Stimulated activated CD8-positive, alpha-beta memory T cell treated with anti-CD3 and anti-CD28 coated beads, Interleukin-2, amount 100 ng/mL, for 48 hours (primary cell): Measurements from ENCODE around the gene LYSMD4.
A peak's percentile ranks its signal among the peaks of the same experiment; 100 is the strongest.
"Not testable (repeated sequence)": the region's sequence is repeated elsewhere in the genome, so short reads cannot be mapped to it uniquely, and the experiment has no call there.

Experiments
- DNase-seq, 2 donors: peaks; one replicate each; pipeline ENCODE4 v3.0.0-alpha.2; 2020; ENCODE audit warnings: low read depth in 2 of 2

LYSMD4 gene

DNA sequence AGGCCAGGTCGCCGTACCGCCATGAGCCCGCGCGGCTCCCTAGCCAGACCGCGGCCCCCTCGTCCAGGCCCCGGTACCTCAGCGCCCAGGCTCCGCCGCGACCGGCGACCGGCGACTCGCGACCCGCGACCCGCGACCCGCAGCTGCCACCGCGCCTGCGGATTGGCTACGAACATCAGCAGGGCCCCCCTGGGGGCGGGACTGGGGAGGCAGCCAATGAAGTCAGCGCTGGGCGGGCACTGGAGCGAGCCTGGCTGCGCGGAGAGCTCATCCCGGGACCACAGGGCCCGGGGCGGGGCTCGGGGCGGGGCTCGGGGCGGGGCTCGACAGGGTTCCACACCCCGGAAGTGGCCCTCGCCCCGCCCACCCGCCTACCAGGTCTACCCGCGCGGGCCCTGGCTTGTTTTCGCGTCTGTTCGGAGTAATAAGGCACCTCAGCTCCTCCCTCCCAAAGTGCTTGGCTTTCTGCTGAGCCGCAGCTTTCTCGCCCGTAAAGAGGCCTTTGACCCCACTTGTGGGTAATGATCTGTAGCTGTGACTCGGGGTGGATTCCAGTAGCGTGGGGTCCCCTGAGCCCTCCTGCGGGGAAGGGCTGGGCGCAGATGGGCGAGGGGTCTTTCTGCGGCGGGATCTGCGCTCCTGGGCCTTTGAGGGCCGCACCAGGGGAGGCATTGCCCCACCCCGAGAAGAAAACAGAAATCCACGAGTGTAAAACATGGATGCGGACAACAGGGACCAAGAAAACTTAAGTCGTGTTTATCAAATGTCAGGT, at the start of gene LYSMD4:
LYSMD4 (minus strand) TSS at position 170 of the 772 bp plus-strand sequence. CDS start 1,438 bp downstream, outside the sequence.
- peak; percentile 99 for DNase-seq

DNA sequence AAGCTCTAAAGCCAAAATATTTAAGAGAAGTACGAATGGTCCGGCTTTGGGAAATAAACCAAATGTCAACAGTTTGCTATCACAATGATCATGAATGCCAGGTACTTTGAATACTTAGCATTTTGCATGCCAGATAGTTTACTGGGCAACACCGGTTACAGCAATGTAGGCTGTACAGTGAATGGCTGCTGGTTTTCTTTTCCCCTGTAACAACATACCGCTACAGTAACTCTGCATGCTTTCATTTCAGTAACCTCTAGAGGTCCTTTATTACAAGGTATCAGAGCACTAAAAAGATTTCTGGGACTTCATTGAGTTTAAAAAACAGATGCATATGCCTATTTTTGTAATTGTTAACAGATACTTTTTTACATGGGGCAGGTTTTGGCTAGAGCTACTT, 48.8 kb upstream of the LYSMD4 start:
- not testable (repeated sequence) for DNase-seq

DNA sequence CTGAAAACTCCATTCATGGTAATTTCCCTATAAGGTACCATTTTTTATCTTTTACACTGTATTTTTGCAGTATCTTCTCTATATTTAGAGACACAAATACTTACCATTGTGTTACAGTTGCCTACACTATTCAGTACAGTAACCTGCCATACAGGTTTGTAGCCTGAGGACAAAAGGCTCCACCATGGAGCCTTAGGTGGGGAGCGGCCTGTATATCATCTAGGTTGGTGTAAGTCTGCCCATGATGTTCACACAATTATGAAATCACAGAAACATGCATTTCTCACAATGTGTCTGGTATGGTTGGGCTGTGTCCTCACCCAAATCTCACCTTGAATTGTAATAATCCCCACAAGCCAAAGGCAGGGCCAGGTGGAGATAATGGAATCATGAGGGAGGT, 43.9 kb upstream of the LYSMD4 start:
- no peak for DNase-seq

GRCh38 chr15:99764522-99764921, 31.3 kb upstream of the LYSMD4 start:
- no peak for DNase-seq

DNA sequence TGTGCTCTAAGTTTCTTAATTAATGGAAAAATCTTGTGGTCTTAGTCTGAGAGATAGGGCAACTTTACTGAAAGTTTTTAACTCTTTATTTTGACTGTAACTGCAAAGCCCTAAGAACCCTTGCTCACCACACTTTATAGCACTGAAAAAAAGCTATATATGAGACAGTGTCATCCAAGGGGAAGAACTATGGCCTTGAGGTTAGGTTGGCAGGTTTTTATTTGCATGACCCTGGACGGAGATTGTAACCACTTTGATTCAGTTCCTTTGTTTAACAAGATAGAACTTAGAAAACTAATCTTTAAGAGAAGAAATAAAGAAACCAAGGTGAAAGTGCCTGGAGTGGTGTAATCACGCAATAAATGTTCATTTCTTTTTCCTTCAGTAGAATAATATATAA, 30.6 kb upstream of the LYSMD4 start:
- no peak for DNase-seq

GRCh38 chr15:99762288-99762687, 29.1 kb upstream of the LYSMD4 start:
- no peak for DNase-seq

DNA sequence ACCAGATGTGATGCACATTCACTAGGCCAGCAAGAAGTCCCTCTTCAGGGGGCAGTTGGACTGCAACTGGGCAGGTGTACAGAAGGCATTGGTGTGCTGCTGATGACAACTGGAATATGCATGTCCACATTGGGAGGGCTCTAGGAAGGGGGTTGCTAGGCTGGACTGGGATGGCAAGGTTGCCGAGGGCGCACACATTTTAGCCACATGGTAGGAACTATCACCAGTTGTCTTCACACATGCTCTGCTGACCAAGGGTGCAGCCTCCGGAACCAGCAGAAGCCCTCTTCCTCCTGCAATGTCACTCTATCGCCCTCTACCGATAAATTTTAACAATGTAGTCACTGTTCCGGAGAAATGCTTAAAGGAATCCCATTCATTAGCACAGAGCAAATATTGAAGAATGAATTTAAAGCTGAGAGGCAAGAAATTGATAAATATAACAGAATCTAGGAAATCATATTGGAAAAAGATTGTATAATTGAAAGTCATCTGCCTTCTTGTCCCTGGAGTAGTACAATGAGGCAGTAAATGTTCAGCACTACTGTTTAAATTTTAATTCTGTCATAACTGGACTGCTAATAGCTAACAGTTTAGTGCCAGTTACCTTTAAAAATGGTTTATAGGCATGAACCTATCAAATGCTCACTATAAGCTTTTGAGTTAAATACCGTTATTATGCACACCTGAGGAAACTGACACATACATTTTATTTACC, 22.6 kb upstream of the LYSMD4 start:
- DNase-seq = no peak

DNA sequence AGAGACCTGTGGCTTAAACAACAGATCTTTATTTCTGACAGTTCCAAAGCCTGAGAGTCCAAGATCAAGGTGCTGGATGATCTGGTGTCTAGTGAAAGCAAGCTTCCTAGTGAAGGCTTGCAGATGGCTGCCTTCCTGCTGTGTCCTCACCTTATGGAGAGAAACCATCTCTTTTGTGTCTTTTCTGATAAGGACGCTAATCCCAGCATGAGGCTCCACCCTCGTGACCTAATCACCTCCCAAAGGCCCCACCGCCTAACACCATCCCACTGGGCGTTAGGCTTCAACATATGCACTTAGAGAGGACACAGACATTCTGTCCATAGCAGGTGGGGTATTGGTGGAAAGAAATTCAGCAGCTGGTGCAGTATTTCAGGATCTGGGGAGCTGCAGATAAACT, 19.8 kb upstream of the LYSMD4 start:
- no peak for DNase-seq

DNA sequence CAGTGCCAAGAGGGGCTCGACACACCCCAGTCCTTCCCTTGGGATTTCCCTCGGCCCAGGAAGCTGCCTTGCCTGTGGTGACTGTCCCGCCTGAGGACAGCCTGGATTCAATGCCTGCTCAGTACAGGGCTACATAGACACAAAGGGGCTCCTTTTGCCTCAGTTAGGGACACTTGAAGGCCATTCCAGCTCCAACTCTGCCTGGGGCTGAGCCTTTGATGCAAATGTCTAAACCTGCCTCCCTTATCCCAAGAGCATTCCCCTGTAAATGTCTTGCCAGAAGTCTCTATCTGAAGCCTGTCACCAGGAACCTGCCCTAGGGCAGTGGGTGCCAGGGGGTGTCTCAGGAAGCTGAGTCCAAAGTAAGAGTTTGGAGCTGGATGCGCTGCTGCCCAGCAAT, 19.3 kb upstream of the LYSMD4 start:
- no peak for DNase-seq

DNA sequence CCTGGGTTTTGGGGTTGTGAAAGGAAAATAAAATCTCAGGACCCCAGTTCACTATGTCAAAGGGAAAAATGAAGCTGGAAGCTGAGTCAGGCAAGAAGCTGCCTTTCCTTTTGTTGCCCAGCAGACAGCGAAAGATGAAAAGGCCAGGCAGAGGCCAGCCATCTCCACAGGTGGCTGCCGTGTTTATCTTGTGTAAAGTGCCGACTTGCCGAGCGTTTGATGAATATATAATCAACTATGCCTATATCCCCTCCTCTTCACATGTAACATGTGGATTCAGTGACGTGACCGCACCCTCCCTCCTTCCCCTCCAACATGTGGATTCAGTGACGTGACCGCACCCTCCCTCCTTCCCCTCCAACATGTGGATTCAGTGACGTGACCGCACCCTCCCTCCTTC, 17.1 kb upstream of the LYSMD4 start:
- not testable (repeated sequence) for DNase-seq

GRCh38 chr15:99749386-99749785, 16.1 kb upstream of the LYSMD4 start:
- no peak for DNase-seq

DNA sequence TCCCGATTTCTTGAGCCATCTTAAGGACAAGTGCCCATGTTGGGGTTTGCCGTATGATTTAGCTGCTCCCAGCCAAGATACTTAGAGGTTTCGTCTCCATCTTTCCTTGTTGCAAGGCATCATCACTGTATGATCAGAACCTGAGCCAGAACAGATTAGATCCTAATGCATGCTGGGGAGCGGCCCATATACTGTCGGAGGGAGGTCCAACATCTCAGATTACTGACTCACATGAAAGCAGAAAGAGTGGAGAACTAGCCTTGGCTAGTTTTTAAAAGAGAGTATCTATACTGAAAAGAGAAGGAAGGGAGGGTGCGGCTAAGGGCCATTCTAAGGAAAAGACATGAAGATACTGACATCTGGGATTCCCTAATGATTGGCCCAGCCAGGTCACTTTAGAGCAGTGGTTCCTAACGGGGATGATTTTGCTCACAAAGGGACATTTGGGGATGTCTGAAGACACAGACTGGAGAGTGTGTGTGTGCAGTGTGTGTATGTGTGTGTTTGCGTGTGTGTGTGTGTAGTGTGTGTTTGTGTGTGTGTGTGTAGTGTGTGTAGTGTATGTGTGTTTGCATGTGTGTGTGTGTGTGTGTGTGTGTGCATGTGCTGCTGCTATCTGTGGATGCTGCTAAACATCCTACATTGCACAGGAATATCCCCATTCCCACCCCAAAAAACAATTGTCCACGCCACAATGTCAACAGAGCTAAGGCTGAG, 12.3 kb upstream of the LYSMD4 start:
- no peak for DNase-seq

DNA sequence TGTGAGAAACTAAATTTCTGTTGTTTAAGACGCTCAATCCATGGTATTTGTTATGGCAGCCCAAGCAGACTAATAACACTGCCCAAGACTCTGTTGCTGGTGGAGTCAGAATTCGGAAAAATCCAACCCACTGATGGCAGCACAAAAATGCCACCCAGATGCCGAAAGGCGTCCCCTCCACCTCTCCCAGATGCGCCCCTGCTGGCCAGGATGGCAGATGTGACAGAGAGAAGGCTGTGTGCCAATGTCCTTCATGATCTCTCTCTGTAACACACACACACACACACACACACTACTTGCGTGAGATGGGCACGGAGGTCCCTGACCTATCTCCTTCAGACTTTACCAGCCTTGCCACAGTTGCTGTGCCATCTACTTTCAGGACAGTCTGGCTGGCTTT, 10.9 kb upstream of the LYSMD4 start:
- no peak for DNase-seq

DNA sequence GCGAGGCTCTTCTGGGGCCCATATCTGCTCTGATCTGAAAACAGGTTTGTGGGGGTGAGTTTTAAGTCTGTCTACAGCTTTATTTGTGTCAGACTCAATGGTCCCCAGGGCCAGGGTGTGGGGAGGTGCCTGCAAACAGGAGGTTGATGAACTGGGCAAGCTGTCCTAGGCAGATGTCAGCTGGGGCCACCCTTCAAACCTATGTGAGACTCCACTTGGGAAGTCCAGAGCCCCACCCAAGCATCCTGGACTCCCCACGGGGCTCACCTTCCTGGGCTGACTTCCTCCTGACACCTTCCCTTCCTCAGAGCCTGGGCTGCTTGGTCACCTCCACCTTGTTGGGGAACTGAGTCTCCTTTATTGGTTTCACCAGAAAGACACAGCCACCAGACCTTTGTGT, 8.6 kb upstream of the LYSMD4 start:
- DNase-seq = no peak

DNA sequence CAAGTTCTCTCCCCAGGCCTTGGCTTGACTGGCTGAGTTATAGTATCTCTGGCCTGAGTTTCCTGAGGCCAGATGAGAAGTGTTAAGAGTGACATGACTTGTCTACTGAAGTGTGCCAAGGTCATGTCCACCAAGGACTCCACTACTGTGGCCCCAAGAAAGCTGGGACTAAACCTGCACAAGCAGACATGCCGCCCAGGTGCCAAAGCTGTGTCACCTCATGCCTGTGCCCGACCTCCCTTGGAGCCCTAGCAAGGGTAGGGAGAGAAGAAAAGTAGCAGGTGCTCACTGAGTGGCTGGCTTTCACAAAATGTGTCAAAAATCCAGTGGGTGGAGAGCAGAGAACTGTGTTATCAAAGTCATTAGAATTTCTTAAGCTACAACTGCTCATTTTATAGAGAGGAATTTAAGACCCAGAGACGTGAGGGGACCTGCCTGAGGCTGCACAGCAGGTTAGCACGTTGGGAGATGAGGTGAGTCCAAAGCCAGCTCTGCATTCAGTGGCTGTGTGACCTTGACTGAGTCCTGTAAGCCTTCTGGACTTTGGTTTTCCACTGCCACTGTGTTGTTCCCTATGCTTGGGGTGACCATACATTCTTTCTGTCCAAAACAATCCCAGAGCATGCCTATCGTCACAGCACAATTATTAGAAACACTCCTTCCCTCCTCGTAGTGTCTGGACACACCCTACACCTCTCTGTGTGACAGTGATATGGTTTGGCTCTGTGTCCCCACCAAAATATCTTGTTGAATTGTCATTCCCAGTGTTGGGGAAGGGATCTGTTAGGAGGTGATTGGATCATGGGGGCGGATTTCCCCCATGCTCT, 5.0 kb upstream of the LYSMD4 start:
- no peak for DNase-seq

DNA sequence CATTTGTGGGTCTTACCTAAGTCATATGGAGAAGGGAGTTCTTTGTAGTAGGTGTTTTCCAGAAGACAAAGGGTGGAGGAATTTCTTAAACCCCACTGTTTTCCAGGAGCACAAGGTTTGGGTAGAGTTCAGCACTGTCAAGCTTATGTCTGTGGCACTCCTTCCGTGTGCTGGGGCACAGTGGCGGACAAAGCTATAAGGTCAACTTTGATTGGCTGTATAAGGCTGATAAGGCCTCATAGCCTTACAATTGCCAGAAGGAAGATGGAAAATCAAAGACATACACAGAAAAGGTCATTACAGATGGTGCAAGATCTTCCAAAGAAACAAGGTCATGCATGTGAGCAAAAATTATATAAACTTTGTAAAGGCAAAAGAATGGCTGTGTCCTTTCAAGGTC, 3.5 kb upstream of the LYSMD4 start:
- no peak for DNase-seq

DNA sequence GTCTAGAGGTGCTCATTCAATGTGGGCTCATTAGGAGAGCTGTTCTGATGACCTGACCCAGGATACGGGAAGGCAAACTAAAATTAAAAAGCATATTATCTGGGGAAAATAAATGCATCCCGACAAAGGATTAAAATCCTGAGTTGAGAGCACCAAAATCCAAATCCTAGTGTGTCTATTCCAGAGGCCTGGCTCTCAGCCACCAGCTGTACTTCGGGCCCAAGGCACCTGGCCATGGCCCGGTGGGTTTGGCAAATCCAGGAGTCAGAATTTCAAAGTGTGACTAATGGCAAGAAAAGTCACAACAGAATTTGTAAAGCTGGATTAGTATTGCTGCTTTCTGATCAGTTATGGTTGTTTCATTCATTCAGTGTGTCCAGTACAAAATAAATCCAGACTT, 2.6 kb upstream of the LYSMD4 start:
- DNase-seq = no peak

DNA sequence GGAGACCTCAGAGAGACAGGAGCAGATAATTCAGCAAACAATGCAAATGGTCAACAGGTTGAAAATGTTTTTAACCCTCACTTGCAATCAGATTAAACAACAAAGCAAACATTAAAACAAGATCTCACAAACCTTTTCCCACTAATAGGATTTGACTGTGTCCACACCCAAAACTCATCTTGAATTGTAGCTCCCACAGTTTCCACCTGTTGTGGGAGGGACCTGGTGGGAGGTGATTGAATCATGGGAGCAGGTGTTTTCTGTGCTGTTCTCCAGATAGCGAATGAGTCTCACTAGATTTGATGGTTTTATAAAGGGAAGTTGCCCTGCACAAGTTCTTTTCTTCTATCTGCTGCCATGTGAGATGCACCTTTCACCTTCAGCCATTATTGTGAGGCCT, 1.3 kb upstream of the LYSMD4 start:
- DNase-seq = no peak

GRCh38 chr15:99734040-99734291, 729 bp upstream of the LYSMD4 start:
- not testable (repeated sequence) for DNase-seq

GRCh38 chr15:99732751-99733267, 428 bp downstream of the LYSMD4 start:
- DNase-seq = peak in 1 of 2 donors; percentile 9

DNA sequence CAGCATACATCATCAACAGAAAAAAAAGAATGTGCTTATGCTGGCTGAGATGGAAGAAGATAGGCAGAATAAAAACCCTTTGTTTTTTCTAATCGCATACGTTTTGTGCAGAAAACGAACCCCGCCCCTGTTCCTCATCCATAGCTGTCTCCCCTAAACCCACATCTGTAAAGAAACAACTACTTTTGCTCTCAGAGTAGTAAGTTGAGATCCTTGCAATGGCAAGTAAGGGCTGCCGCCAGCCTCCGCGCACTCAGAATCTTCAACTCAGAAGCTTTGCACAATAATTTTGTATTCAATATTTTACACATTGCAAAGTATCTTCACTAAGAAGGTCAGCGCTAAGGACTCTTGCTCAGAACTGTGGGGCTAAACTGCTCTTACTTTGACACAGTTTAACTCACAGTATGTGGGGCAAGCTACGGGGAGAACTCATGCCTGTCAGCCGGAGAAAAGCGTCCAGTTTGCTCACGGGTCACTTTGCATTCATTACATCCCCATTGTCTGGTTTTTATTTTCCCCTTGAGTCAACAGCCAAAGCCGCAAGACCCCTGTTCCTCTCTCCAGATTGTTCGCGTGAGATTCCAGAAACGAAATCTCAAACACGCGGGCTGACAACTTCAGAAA, 1.0 kb downstream of the LYSMD4 start:
- no peak for DNase-seq
